ENCODE measurements around the gene ALOX5. TPM values are rescaled to one million over a fixed set of nuclear protein-coding genes. Genes with fewer than 3 reads are reported as not detected.

Gene ALOX5
- total RNA-seq, 1 donor from 2014 or later, result 22.8 TPM

GRCh38 chr10:45433716-45434469 lies 59.9 kb downstream of the ALOX5 start:
- no peak overlapping the region for H3K27ac ChIP-seq
- intact Hi-C loops (cut with DNase I), result no loop called here
- H3K36me3 ChIP-seq, result no peaks in the 10 kb centered on the region
- H3K4me3 ChIP-seq, result no peak overlapping the region
- TF ChIP-seq POLR2A (IDR thresholded peaks at IDR 0.05) (no peak), POLR2AphosphoS5 (IDR thresholded peaks at IDR 0.05; ENCODE audit: insufficient read depth in 1 of 2, low read depth in 1 of 2) (no peak), CTCF (IDR thresholded peaks at IDR 0.05) (no peak)
- DNase-seq (ENCODE audit: extremely low spot score in 2 of 2), result no peak
- H3K4me1 ChIP-seq, result no peaks in the 10 kb centered on the region
- H3K9me3 ChIP-seq, result no peaks in the 10 kb centered on the region
- no peaks in the 10 kb centered on the region for H3K27me3 ChIP-seq

- intact Hi-C loops (cut with DNase I), result no loop called here
These were observed 63.8 kb downstream of the ALOX5 start for GRCh38 chr10:45437587-45438465.

GRCh38 chr10:45438466-45439090 lies 64.6 kb downstream of the ALOX5 start:
- H3K9me3 ChIP-seq, result no peaks in the 10 kb centered on the region
- H3K4me1 ChIP-seq, result no peaks in the 10 kb centered on the region
- no peak overlapping the region for H3K4me3 ChIP-seq
- no peaks in the 10 kb centered on the region for H3K27me3 ChIP-seq
- DNase-seq (ENCODE audit: extremely low spot score in 2 of 2), result no peak
- no peak overlapping the region for H3K27ac ChIP-seq
- H3K36me3 ChIP-seq, result no peaks in the 10 kb centered on the region
- intact Hi-C loops (cut with DNase I), result no loop called here
- TF ChIP-seq CTCF (IDR thresholded peaks at IDR 0.05) (no peak), POLR2AphosphoS5 (IDR thresholded peaks at IDR 0.05; ENCODE audit: insufficient read depth in 1 of 2, low read depth in 1 of 2) (no peak), POLR2A (IDR thresholded peaks at IDR 0.05) (no peak)

More at GRCh38 chr10:45437587-45438465, 63.8 kb downstream of the ALOX5 start:
- Histone ChIP-seq H3K4me1 (no peaks in the 10 kb centered on the region), H3K4me3 (no peak overlapping the region), H3K27ac (no peak overlapping the region), H3K9me3 (no peaks in the 10 kb centered on the region), H3K27me3 (no peaks in the 10 kb centered on the region), H3K36me3 (no peaks in the 10 kb centered on the region)
- no peak for DNase-seq (ENCODE audit: extremely low spot score in 2 of 2)
- no peak for TF ChIP-seq POLR2AphosphoS5 (IDR thresholded peaks at IDR 0.05; ENCODE audit: insufficient read depth in 1 of 2, low read depth in 1 of 2)
- TF ChIP-seq CTCF (IDR thresholded peaks at IDR 0.05), result no peak
- no peak for TF ChIP-seq POLR2A (IDR thresholded peaks at IDR 0.05)

GRCh38 chr10:45439365-45439764 lies 65.3 kb downstream of the ALOX5 start:
- TF ChIP-seq POLR2AphosphoS5 (IDR thresholded peaks at IDR 0.05; ENCODE audit: insufficient read depth in 1 of 2, low read depth in 1 of 2) (no peak), CTCF (IDR thresholded peaks at IDR 0.05) (no peak), POLR2A (IDR thresholded peaks at IDR 0.05) (no peak)
- Histone ChIP-seq H3K9me3 (no peaks in the 10 kb centered on the region), H3K27me3 (no peaks in the 10 kb centered on the region), H3K4me3 (no peak overlapping the region), H3K4me1 (no peaks in the 10 kb centered on the region), H3K36me3 (no peaks in the 10 kb centered on the region), H3K27ac (no peak overlapping the region)
- DNase-seq (ENCODE audit: extremely low spot score in 2 of 2), result peak; percentile 79 to 91
- intact Hi-C loops (cut with DNase I), result no loop called here
